HepG2 (cell line): ENCODE results near the gene ZDHHC19. TPM values are rescaled to one million over a fixed set of nuclear protein-coding genes. Genes with fewer than 3 reads are reported as not detected.

Experiments
- AFF4 ChIP-seq: sonication (generic); formaldehyde crosslinking; IDR thresholded peaks from 2 replicates; pipeline ENCODE4 v1.4.0; 2020; ENCODE audit warnings: missing genetic modification reagents
- HNRNPK ChIP-seq: fragments of 200-400 bp; formaldehyde crosslinking; IDR thresholded peaks from 2 replicates; pipeline ENCODE4 v1.6.1; 2018; ENCODE audit warnings: low read length, low read depth, moderate library complexity, mild to moderate bottlenecking; ENCODE audit not compliant: poor library complexity, severe bottlenecking
- LBX2 ChIP-seq: sonication (generic); formaldehyde crosslinking; IDR thresholded peaks from 2 replicates; pipeline ENCODE4 v1.5.0; 2020; ENCODE audit warnings: missing genetic modification reagents, mild to moderate bottlenecking, borderline replicate concordance
- SRF ChIP-seq: IDR thresholded peaks from 2 replicates; pipeline ENCODE4 v1.6.1; 2011; ENCODE audit warnings: mild to moderate bottlenecking, low read depth, low read length, moderate library complexity
- TCF12 ChIP-seq, 2 experiments: fragments of 450-650 bp in 1 of 2; sonication (generic) in 1 of 2; formaldehyde crosslinking in 1 of 2; IDR thresholded peaks; 2 replicates each; pipeline versions ENCODE4 v1.6.1 to v1.8.0; 2017 to 2022; ENCODE audit warnings: antibody characterized with exemption in 1 of 2, mild to moderate bottlenecking in 1 of 2, missing genetic modification reagents in 1 of 2, moderate library complexity in 1 of 2
- ZIK1 ChIP-seq: sonication (generic); formaldehyde crosslinking; IDR thresholded peaks from 2 replicates; pipeline ENCODE4 v1.5.0; 2020; ENCODE audit warnings: mild to moderate bottlenecking, low read depth, missing genetic modification reagents, borderline replicate concordance
- ZNF512 ChIP-seq: sonication (generic); formaldehyde crosslinking; IDR thresholded peaks from 2 replicates; pipeline ENCODE4 v1.4.0; 2020; ENCODE audit warnings: mild to moderate bottlenecking, missing genetic modification reagents
- ZNF562 ChIP-seq: sonication (generic); formaldehyde crosslinking; IDR thresholded peaks from 2 replicates; pipeline ENCODE4 v1.8.0; 2022; ENCODE audit warnings: missing genetic modification reagents, borderline replicate concordance
- ZNF660 ChIP-seq: sonication (generic); formaldehyde crosslinking; IDR thresholded peaks from 2 replicates; pipeline ENCODE4 v1.5.1; 2020; ENCODE audit warnings: mild to moderate bottlenecking, low read depth, missing genetic modification reagents, borderline replicate concordance
- ZNF7 ChIP-seq: IDR thresholded peaks from 2 replicates; pipeline ENCODE4 v1.6.1; 2016; ENCODE audit warnings: missing biosample characterization, missing genetic modification reagents
- ZNF891 ChIP-seq: sonication (generic); formaldehyde crosslinking; IDR thresholded peaks from 2 replicates; pipeline ENCODE4 v1.5.0; 2020; ENCODE audit warnings: mild to moderate bottlenecking, missing genetic modification reagents
- polyA plus RNA-seq, 8 experiments: library from polyadenylated mRNA; depleted of rRNA in 3 of 8; stranded (reverse) in 7 of 8; unstranded in 1 of 8; fragments of >200 nt; fragmentation: Illumina TruSeq in 4 of 8; extraction: Trizol in 4 of 8; gene quantifications; 2 replicates each; pipeline versions ENCODE4 v1.2.1 to v1.2.3, GENCODE V29; 2011 to 2016; ENCODE audit warnings: low read depth in 4 of 8, missing spikeins in 1 of 8, mixed read lengths in 1 of 8; ENCODE audit not compliant: insufficient read depth in 1 of 8
- total RNA-seq, 5 experiments: library from RNA; depleted of rRNA; stranded (reverse); fragments of >200 nt; fragmentation: Illumina TruSeq; extraction: Trizol; gene quantifications; 2 replicates each; pipeline ENCODE4 v1.2.3, GENCODE V29; 2016; ENCODE audit warnings: low read depth in 1 of 5
- TF ChIP-seq, protein P1 (sequence below): sonication (generic); formaldehyde crosslinking; IDR thresholded peaks from 2 replicates; pipeline ENCODE4 v1.4.0; 2020; ENCODE audit warnings: missing genetic modification reagents
- TF ChIP-seq, protein P2 (sequence below): sonication (generic); formaldehyde crosslinking; IDR thresholded peaks from 2 replicates; pipeline ENCODE4 v1.8.1; 2023; ENCODE audit warnings: mild to moderate bottlenecking, missing genetic modification reagents
- TF ChIP-seq, protein P3 (sequence below): sonication (generic); formaldehyde crosslinking; IDR thresholded peaks from 2 replicates; pipeline ENCODE4 v1.9.0; 2022; ENCODE audit warnings: missing genetic modification reagents, mild to moderate bottlenecking, borderline replicate concordance

ZDHHC19 gene
- total and polyA plus RNA-seq, 2 of the 13 experiments (the other 11 are each of a cell fraction or from before 2014, with no cell fraction given), result 0.22 to 0.53 TPM

- TF ChIP-seq AFF4 (CRISPR knock-in tag), result no peak
- no peak for TF ChIP-seq HNRNPK
- no peak for TF ChIP-seq ZNF512 (CRISPR knock-in tag)
- no peak for TF ChIP-seq ZNF7
- TF ChIP-seq, protein P1, sequence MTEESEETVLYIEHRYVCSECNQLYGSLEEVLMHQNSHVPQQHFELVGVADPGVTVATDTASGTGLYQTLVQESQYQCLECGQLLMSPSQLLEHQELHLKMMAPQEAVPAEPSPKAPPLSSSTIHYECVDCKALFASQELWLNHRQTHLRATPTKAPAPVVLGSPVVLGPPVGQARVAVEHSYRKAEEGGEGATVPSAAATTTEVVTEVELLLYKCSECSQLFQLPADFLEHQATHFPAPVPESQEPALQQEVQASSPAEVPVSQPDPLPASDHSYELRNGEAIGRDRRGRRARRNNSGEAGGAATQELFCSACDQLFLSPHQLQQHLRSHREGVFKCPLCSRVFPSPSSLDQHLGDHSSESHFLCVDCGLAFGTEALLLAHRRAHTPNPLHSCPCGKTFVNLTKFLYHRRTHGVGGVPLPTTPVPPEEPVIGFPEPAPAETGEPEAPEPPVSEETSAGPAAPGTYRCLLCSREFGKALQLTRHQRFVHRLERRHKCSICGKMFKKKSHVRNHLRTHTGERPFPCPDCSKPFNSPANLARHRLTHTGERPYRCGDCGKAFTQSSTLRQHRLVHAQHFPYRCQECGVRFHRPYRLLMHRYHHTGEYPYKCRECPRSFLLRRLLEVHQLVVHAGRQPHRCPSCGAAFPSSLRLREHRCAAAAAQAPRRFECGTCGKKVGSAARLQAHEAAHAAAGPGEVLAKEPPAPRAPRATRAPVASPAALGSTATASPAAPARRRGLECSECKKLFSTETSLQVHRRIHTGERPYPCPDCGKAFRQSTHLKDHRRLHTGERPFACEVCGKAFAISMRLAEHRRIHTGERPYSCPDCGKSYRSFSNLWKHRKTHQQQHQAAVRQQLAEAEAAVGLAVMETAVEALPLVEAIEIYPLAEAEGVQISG, result no peak
- TF ChIP-seq TCF12 (IDR thresholded peaks at IDR 0.05), result no peak
- TF ChIP-seq TCF12 (CRISPR knock-in tag; IDR thresholded peaks at IDR 0.05), result no peak
- no peak for TF ChIP-seq LBX2
- TF ChIP-seq ZNF891, result no peak
- no peak for TF ChIP-seq SRF
- no peak for TF ChIP-seq ZNF562 (CRISPR knock-in tag)
- TF ChIP-seq ZIK1 (CRISPR knock-in tag), result no peak
- no peak for TF ChIP-seq ZNF660 (CRISPR knock-in tag)
- TF ChIP-seq, protein P2, sequence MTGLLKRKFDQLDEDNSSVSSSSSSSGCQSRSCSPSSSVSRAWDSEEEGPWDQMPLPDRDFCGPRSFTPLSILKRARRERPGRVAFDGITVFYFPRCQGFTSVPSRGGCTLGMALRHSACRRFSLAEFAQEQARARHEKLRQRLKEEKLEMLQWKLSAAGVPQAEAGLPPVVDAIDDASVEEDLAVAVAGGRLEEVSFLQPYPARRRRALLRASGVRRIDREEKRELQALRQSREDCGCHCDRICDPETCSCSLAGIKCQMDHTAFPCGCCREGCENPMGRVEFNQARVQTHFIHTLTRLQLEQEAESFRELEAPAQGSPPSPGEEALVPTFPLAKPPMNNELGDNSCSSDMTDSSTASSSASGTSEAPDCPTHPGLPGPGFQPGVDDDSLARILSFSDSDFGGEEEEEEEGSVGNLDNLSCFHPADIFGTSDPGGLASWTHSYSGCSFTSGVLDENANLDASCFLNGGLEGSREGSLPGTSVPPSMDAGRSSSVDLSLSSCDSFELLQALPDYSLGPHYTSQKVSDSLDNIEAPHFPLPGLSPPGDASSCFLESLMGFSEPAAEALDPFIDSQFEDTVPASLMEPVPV, result peak; percentile 71; the same call in 1 of the 2 replicates
- TF ChIP-seq, protein P3, sequence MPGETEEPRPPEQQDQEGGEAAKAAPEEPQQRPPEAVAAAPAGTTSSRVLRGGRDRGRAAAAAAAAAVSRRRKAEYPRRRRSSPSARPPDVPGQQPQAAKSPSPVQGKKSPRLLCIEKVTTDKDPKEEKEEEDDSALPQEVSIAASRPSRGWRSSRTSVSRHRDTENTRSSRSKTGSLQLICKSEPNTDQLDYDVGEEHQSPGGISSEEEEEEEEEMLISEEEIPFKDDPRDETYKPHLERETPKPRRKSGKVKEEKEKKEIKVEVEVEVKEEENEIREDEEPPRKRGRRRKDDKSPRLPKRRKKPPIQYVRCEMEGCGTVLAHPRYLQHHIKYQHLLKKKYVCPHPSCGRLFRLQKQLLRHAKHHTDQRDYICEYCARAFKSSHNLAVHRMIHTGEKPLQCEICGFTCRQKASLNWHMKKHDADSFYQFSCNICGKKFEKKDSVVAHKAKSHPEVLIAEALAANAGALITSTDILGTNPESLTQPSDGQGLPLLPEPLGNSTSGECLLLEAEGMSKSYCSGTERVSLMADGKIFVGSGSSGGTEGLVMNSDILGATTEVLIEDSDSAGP (CRISPR knock-in tag), result peak; percentile 63; the same call in 1 of the 2 replicates
Measured at GRCh38 chr3:196163666-196164493, 47.3 kb downstream of the ZDHHC19 start (continued).
